ENCODE measurements around the gene MYOG. TPM values are rescaled to one million over a fixed set of nuclear protein-coding genes. Genes with fewer than 3 reads are reported as not detected.

The MYOG gene
- total and polyA plus RNA-seq, 10 donors: not detected

GRCh38 chr1:203104789-203105390 lies 19.1 kb upstream of the MYOG start:
- Histone ChIP-seq H3K9me3 (peaks cover 0 to 11% (median 6%) of the 10 kb centered on the region in 8 donors), H3K27ac (no peak overlapping the region), H3K27me3 (replicated peaks in 1 of 7) (peaks cover 0 to 39% (median 0%) of the 10 kb centered on the region in 7 donors), H3K36me3 (no peaks in the 10 kb centered on the region), H3K4me1 (peaks cover 0 to 9% (median 3%) of the 10 kb centered on the region in 6 donors), H3K4me3 (no peak overlapping the region)
- DNase-seq: no peak
- TF ChIP-seq POLR2A (IDR thresholded peaks at IDR 0.05) (no peak), POLR2AphosphoS5 (IDR thresholded peaks at IDR 0.05) (no peak), CTCF (IDR thresholded peaks at IDR 0.05 in 8 of 11, conservative IDR thresholded peaks at IDR 0.05 in 3 of 11) (no peak)
- intact Hi-C loops (cut with DNase I; ENCODE audit: low total_unique reads): no loop called here

GRCh38 chr1:203103829-203104495 lies 18.1 kb upstream of the MYOG start:
- Histone ChIP-seq H3K27me3 (replicated peaks in 1 of 7) (peaks cover 0 to 38% (median 0%) of the 10 kb centered on the region in 7 donors), H3K4me3 (no peak overlapping the region), H3K4me1 (peaks cover 0 to 9% (median 3%) of the 10 kb centered on the region in 6 donors), H3K36me3 (no peaks in the 10 kb centered on the region), H3K9me3 (peaks cover 0 to 11% (median 6%) of the 10 kb centered on the region in 8 donors), H3K27ac (no peak overlapping the region)
- no peak for DNase-seq
- TF ChIP-seq CTCF (IDR thresholded peaks at IDR 0.05 in 8 of 11, conservative IDR thresholded peaks at IDR 0.05 in 3 of 11) (no peak), POLR2A (IDR thresholded peaks at IDR 0.05) (no peak), POLR2AphosphoS5 (IDR thresholded peaks at IDR 0.05) (no peak)
- intact Hi-C loops (cut with DNase I; ENCODE audit: low total_unique reads): no loop called here
- WGBS, 5 donors: 77 to 92% (median 86%) methylated on average over 6 of the region's 6 CpGs

GRCh38 chr1:203103216-203103615 lies 17.4 kb upstream of the MYOG start:
- H3K36me3 ChIP-seq: no peaks in the 10 kb centered on the region
- 51 to 66% (median 64%) methylated on average over 4 of the region's 4 CpGs for WGBS, 5 donors
- no peak overlapping the region for H3K27ac ChIP-seq
- TF ChIP-seq POLR2A (IDR thresholded peaks at IDR 0.05): no peak
- TF ChIP-seq POLR2AphosphoS5 (IDR thresholded peaks at IDR 0.05): no peak
- no peak for TF ChIP-seq CTCF (IDR thresholded peaks at IDR 0.05 in 8 of 11, conservative IDR thresholded peaks at IDR 0.05 in 3 of 11)
- no peak for DNase-seq
- H3K4me1 ChIP-seq: peaks cover 0 to 9% (median 3%) of the 10 kb centered on the region in 6 donors
- H3K4me3 ChIP-seq: no peak overlapping the region
- intact Hi-C loops (cut with DNase I; ENCODE audit: low total_unique reads): no loop called here
- H3K27me3 ChIP-seq (replicated peaks in 1 of 7): peaks cover 0 to 31% (median 0%) of the 10 kb centered on the region in 7 donors
- H3K9me3 ChIP-seq: peaks cover 0 to 11% (median 6%) of the 10 kb centered on the region in 8 donors

All from spleen (tissue), 11 donors.